Measurements from ENCODE around the gene AVPI1. TPM values are rescaled to one million over a fixed set of nuclear protein-coding genes. Genes with fewer than 3 reads are reported as not detected.

AVPI1 gene
- total and polyA plus RNA-seq, 2 donors from 2014 or later: 10.7 to 15.5 TPM

DNA sequence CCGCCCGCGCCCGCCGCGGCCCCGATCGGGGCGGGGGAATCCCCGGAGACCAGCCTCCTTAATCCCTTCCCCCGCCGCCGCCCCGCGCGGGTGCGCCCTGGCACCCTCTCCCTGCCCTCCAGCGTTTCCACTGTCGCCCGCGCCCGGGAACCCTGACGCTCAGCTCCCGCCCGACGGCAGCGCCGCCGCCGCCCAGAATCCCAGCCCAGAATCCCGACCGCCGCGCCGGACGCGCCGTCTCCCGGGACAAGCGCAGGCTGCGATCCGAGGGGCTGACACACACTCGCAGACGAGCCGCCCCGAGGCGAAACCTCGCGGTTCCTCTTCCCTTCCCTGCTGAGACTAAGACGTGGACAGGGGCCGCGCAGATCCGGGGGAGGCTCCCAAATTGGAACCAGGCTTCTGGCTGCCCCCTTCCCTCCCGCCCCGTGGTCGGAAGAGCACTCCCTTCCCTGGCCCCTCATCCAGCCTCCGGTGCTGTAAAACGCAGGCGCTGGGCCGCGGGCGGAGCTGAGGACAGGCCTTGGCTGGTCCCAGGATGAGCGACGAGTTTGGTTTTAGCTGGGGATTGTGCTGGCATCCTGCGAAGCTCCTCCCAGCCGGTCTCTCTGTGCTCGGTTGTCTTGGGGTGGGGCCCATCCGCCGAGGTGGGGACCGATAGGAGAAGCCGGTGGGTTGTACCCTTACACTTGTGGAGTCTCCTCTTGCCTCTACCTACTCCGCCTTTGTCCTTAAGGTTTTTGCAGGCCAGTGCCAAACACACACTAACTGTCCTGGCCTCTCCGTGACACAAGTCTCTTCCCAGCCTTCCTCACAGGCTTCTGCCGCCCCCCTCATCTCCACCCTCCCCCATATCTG lies 27.6 kb upstream of the AVPI1 start:
- Histone ChIP-seq H3K27me3 (ENCODE audit: control insufficient read depth, insufficient read depth, low read length) (no peaks in the 10 kb centered on the region), H3K27ac (ENCODE audit: low read depth in 2 of 2, low read length in 2 of 2) (peak overlapping the region; percentile 80 to 86), H3K9me3 (ENCODE audit: control insufficient read depth in 2 of 3, insufficient read depth in 1 of 3, low read length in 3 of 3) (no peaks in the 10 kb centered on the region), H3K36me3 (ENCODE audit: control insufficient read depth in 2 of 3, insufficient read depth in 3 of 3, low read length in 3 of 3) (no peaks in the 10 kb centered on the region), H3K9ac (ENCODE audit: low read length in 3 of 3) (peak overlapping the region; percentile 1 to 61 (median 10)), H3K4me3 (ENCODE audit: low read length in 3 of 3) (peak overlapping the region in 2 of 3 donors; percentile 59 to 66), H3K4me1 (ENCODE audit: control insufficient read depth in 2 of 3, insufficient read depth in 2 of 3, low read depth in 1 of 3, low read length in 3 of 3) (peaks cover 0 to 13% (median 0%) of the 10 kb centered on the region in 3 donors)
- TF ChIP-seq CTCF (IDR thresholded peaks at IDR 0.05; ENCODE audit: borderline replicate concordance, extremely low read depth, insufficient read depth): no peak
- peak; percentile 71 to 94 (median 82) for DNase-seq
- FAIRE-seq: no peak
- intact Hi-C loops (cut with DNase I): no loop called here

GRCh38 chr10:97713826-97714400 lies 26.9 kb upstream of the AVPI1 start:
- intact Hi-C loops (cut with DNase I): no loop called here
- Histone ChIP-seq H3K36me3 (ENCODE audit: control insufficient read depth in 2 of 3, insufficient read depth in 3 of 3, low read length in 3 of 3) (no peaks in the 10 kb centered on the region), H3K27me3 (ENCODE audit: control insufficient read depth, insufficient read depth, low read length) (no peaks in the 10 kb centered on the region), H3K4me3 (ENCODE audit: low read length in 3 of 3) (peak overlapping the region; percentile 59 to 66 (median 60)), H3K9me3 (ENCODE audit: control insufficient read depth in 2 of 3, insufficient read depth in 1 of 3, low read length in 3 of 3) (no peaks in the 10 kb centered on the region), H3K9ac (ENCODE audit: low read length in 3 of 3) (peak overlapping the region; percentile 10 to 61 (median 35)), H3K4me1 (ENCODE audit: control insufficient read depth in 2 of 3, insufficient read depth in 2 of 3, low read depth in 1 of 3, low read length in 3 of 3) (peaks cover 0 to 17% (median 0%) of the 10 kb centered on the region in 3 donors), H3K27ac (ENCODE audit: low read depth in 2 of 2, low read length in 2 of 2) (peak overlapping the region; percentile 80 to 86)
- FAIRE-seq (no peak), DNase-seq (peak; percentile 82 to 92 (median 88))
- TF ChIP-seq CTCF (IDR thresholded peaks at IDR 0.05; ENCODE audit: borderline replicate concordance, extremely low read depth, insufficient read depth): peak; percentile 23

GRCh38 chr10:97713339-97713825 lies 26.3 kb upstream of the AVPI1 start, which contains the start of gene MARVELD1:
TSS of gene MARVELD1 (plus strand) at chr10:97713730. CDS start at chr10:97713877, 147 bp downstream.
- no peak for FAIRE-seq
- peaks cover 0 to 11% (median 0%) of the 10 kb centered on the region in 3 donors for H3K4me1 ChIP-seq (ENCODE audit: control insufficient read depth in 2 of 3, insufficient read depth in 2 of 3, low read depth in 1 of 3, low read length in 3 of 3)

More at GRCh38 chr10:97713339-97713825, 26.3 kb upstream of the AVPI1 start, which contains the start of gene MARVELD1:
- Histone ChIP-seq H3K9me3 (ENCODE audit: control insufficient read depth in 2 of 3, insufficient read depth in 1 of 3, low read length in 3 of 3) (no peaks in the 10 kb centered on the region), H3K27ac (ENCODE audit: low read depth in 2 of 2, low read length in 2 of 2) (peak within 1 kb of the TSS; percentile 80 to 86), H3K9ac (ENCODE audit: low read length in 3 of 3) (peak within 1 kb of the TSS; percentile 10 to 61 (median 35)), H3K27me3 (ENCODE audit: control insufficient read depth, insufficient read depth, low read length) (no peaks in the 10 kb centered on the region), H3K36me3 (ENCODE audit: control insufficient read depth in 2 of 3, insufficient read depth in 3 of 3, low read length in 3 of 3) (no peaks in the 10 kb centered on the region), H3K4me3 (ENCODE audit: low read length in 3 of 3) (peak within 1 kb of the TSS; percentile 59 to 66 (median 60))
- DNase-seq: peak; percentile 90 to 95 (median 92)
- no peak for TF ChIP-seq CTCF (IDR thresholded peaks at IDR 0.05; ENCODE audit: borderline replicate concordance, extremely low read depth, insufficient read depth)
- intact Hi-C loops (cut with DNase I): no loop called here

Data from kidney (tissue), 14 donors.